ENCODE results near the gene PCDH12. TPM values are rescaled to one million over a fixed set of nuclear protein-coding genes. Genes with fewer than 3 reads are reported as not detected.

PCDH12 gene
- total RNA-seq, 1 experiment from 2014 or later = not detected

- peaks cover 3% of the 10 kb centered on the region; the same call in 1 of the 2 replicates for H3K79me2 ChIP-seq (ENCODE audit: insufficient read depth, low read length)
- TF ChIP-seq, protein P1, sequence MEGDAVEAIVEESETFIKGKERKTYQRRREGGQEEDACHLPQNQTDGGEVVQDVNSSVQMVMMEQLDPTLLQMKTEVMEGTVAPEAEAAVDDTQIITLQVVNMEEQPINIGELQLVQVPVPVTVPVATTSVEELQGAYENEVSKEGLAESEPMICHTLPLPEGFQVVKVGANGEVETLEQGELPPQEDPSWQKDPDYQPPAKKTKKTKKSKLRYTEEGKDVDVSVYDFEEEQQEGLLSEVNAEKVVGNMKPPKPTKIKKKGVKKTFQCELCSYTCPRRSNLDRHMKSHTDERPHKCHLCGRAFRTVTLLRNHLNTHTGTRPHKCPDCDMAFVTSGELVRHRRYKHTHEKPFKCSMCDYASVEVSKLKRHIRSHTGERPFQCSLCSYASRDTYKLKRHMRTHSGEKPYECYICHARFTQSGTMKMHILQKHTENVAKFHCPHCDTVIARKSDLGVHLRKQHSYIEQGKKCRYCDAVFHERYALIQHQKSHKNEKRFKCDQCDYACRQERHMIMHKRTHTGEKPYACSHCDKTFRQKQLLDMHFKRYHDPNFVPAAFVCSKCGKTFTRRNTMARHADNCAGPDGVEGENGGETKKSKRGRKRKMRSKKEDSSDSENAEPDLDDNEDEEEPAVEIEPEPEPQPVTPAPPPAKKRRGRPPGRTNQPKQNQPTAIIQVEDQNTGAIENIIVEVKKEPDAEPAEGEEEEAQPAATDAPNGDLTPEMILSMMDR (conservative IDR thresholded peaks at IDR 0.05) = no peak
- no peak overlapping the region for H3K56ac ChIP-seq (ENCODE audit: insufficient read length, low read depth, low read length)
- H3K79me1 ChIP-seq (ENCODE audit: insufficient read depth, low read depth, low read length, poor library complexity, severe bottlenecking) = peaks cover 3% of the 10 kb centered on the region
- H2BK120ac ChIP-seq (ENCODE audit: low read depth, low read length, poor library complexity, severe bottlenecking) = no peak overlapping the region
- H3K18ac ChIP-seq (ENCODE audit: insufficient read length, low read depth, low read length) = no peak overlapping the region
- Mint-ChIP-seq H3K4me1 (peaks cover 17 to 26% of the 10 kb centered on the region in 2 experiments), H3K27me3 (ENCODE audit: low read depth) (peaks cover 15% of the 10 kb centered on the region), H3K9me3 (no peaks in the 10 kb centered on the region), H3K4me3 (no peak overlapping the region), H3K36me3 (ENCODE audit: insufficient read depth in 1 of 3, low read depth in 3 of 3) (peaks cover 6 to 14% (median 10%) of the 10 kb centered on the region in 3 experiments; a peak in 6 of 7 replicates), H3K27ac (no peak overlapping the region)
- no CpG with 5 or more reads among the region's 2 CpGs for WGBS (ENCODE audit: extremely low coverage, insufficient read length, low lambda C conversion rate)
- no peak overlapping the region for H3K4ac ChIP-seq (ENCODE audit: low read depth, low read length)
- H3K27me3 ChIP-seq (ENCODE audit: insufficient read depth, low read length) = no peaks in the 10 kb centered on the region
- no peak overlapping the region for H4K8ac ChIP-seq (replicated peaks; ENCODE audit: insufficient read length, low read depth, low read length)
- H2BK20ac ChIP-seq (ENCODE audit: low read depth, low read length, poor library complexity, severe bottlenecking) = no peak overlapping the region
- no peak overlapping the region for H3K14ac ChIP-seq (ENCODE audit: insufficient read depth, low read length)
- no peaks in the 10 kb centered on the region for H4K20me1 ChIP-seq (ENCODE audit: control insufficient read depth, insufficient read depth, insufficient read length)
- no peak overlapping the region for H4K91ac ChIP-seq (ENCODE audit: insufficient read length, low read depth, low read length)
- H2BK15ac ChIP-seq (ENCODE audit: low read depth, low read length) = no peak overlapping the region
- no peak overlapping the region for H4K5ac ChIP-seq (ENCODE audit: insufficient read length, low read depth, low read length)
- H2BK12ac ChIP-seq (ENCODE audit: insufficient read length, low read depth, low read length) = no peak overlapping the region
- H2BK5ac ChIP-seq (ENCODE audit: insufficient read length, low read length) = no peak overlapping the region
- H3K9ac ChIP-seq (ENCODE audit: extremely low read depth, insufficient read length, low read length) = no peak overlapping the region
- no peak overlapping the region for H2AK5ac ChIP-seq (ENCODE audit: insufficient read length, low read length)
- H3K27ac ChIP-seq (ENCODE audit: insufficient read length, low read depth, low read length) = no peak overlapping the region
- H3K23ac ChIP-seq (ENCODE audit: insufficient read length, low read depth, low read length) = no peak overlapping the region
- no peak overlapping the region for H2AFZ ChIP-seq (ENCODE audit: low read length)
- peaks cover 8% of the 10 kb centered on the region for H3K23me2 ChIP-seq (ENCODE audit: insufficient read length, low read depth, low read length, poor library complexity, severe bottlenecking)
- H3K4me2 ChIP-seq (ENCODE audit: insufficient read depth, insufficient read length, low read length) = no peak overlapping the region
- H3K9me3 ChIP-seq (ENCODE audit: control insufficient read depth, low read depth, low read length) = no peaks in the 10 kb centered on the region
- no peak overlapping the region for H3T11ph ChIP-seq (ENCODE audit: low read length)
- 0 out of 2 replicates have a peak, but pooled peaks cover 3% of the 10 kb centered on the region for H3K4me1 ChIP-seq (ENCODE audit: insufficient read depth, low read length)
- no peak for DNase-seq
These were observed 37.2 kb downstream of the PCDH12 start for GRCh38 chr5:141920771-141921170.
